Measurements from ENCODE around the gene UCN.

DNA sequence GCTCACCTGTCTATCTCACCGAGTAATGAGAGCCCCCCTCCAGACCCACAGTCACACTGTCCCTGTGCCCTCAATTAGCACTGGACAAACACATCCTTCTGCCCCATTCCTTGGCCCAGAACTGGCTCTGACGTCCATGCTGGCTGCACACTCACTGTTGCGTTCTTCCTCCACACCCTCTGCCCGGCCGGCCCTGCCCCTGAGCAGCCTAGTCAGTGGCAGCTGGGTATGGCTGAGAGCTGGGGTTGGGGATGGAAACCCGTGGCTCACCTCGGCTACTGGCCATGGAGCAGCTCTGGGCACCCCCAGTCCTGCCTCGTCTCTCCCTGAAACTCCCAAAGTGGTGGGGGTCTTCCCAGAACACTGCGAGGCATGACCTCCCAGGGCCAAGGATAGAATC lies 6.5 kb upstream of the UCN start:
- TF ChIP-seq, protein P1, sequence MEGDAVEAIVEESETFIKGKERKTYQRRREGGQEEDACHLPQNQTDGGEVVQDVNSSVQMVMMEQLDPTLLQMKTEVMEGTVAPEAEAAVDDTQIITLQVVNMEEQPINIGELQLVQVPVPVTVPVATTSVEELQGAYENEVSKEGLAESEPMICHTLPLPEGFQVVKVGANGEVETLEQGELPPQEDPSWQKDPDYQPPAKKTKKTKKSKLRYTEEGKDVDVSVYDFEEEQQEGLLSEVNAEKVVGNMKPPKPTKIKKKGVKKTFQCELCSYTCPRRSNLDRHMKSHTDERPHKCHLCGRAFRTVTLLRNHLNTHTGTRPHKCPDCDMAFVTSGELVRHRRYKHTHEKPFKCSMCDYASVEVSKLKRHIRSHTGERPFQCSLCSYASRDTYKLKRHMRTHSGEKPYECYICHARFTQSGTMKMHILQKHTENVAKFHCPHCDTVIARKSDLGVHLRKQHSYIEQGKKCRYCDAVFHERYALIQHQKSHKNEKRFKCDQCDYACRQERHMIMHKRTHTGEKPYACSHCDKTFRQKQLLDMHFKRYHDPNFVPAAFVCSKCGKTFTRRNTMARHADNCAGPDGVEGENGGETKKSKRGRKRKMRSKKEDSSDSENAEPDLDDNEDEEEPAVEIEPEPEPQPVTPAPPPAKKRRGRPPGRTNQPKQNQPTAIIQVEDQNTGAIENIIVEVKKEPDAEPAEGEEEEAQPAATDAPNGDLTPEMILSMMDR (conservative IDR thresholded peaks at IDR 0.05): no peak
- TF ChIP-seq ZFX (IDR thresholded peaks at IDR 0.05): no peak

Measured in C4-2B (cell line).